Endodermal cell (in vitro differentiated cells): Measurements from ENCODE around the gene SYNPR. TPM values are rescaled to one million over a fixed set of nuclear protein-coding genes. Genes with fewer than 3 reads are reported as not detected.

ENCODE experiments used
- DNase-seq: peaks from one replicate; pipeline ENCODE4 v3.0.0-alpha.2; 2017
- H3K27ac ChIP-seq: 2 replicates; pipeline ENCODE4 v1.5.1; 2013; ENCODE audit warnings: mild to moderate bottlenecking, low read depth, low read length, moderate library complexity
- H3K27me3 ChIP-seq: 2 replicates; pipeline ENCODE4 v1.6.1; 2013; ENCODE audit warnings: mild to moderate bottlenecking, low read length, moderate library complexity; ENCODE audit not compliant: insufficient read depth, control insufficient read depth, poor library complexity, severe bottlenecking
- H3K36me3 ChIP-seq: 2 replicates; pipeline ENCODE4 v1.7.0; 2013; ENCODE audit warnings: mild to moderate bottlenecking, low read length, moderate library complexity; ENCODE audit not compliant: control insufficient read depth, insufficient read depth
- H3K4me1 ChIP-seq: one replicate; pipeline ENCODE4 v1.7.0; 2013; ENCODE audit warnings: low read length; ENCODE audit not compliant: control insufficient read depth, insufficient read depth
- H3K4me3 ChIP-seq: 2 replicates; pipeline ENCODE4 v1.5.1; 2013; ENCODE audit warnings: mild to moderate bottlenecking, low read length, moderate library complexity
- H3K9ac ChIP-seq: 2 replicates; pipeline ENCODE4 v1.6.1; 2013; ENCODE audit warnings: mild to moderate bottlenecking, low read length, moderate library complexity; ENCODE audit not compliant: poor library complexity, severe bottlenecking; ENCODE audit errors: extremely low read depth
- H3K9me3 ChIP-seq: 2 replicates; pipeline ENCODE4 v1.6.1; 2013; ENCODE audit warnings: mild to moderate bottlenecking, low read length, moderate library complexity; ENCODE audit not compliant: control insufficient read depth
- H3K27ac Mint-ChIP-seq: 2 replicates; pipeline ENCODE4 v1.8.0; 2020; ENCODE audit warnings: mixed read lengths
- H3K27me3 Mint-ChIP-seq: 2 replicates; pipeline ENCODE4 v1.8.0; 2021; ENCODE audit warnings: mild to moderate bottlenecking, mixed read lengths; ENCODE audit not compliant: insufficient read depth
- H3K36me3 Mint-ChIP-seq: 2 replicates; pipeline ENCODE4 v1.8.0; 2020; ENCODE audit warnings: low read depth, mixed read lengths
- H3K4me1 Mint-ChIP-seq: 2 replicates; pipeline ENCODE4 v1.8.0; 2020; ENCODE audit warnings: mixed read lengths
- H3K4me3 Mint-ChIP-seq: 2 replicates; pipeline ENCODE4 v1.8.0; 2020; ENCODE audit warnings: mild to moderate bottlenecking, moderate library complexity, mixed read lengths
- H3K9me3 Mint-ChIP-seq: 2 replicates; pipeline ENCODE4 v1.8.0; 2020; ENCODE audit warnings: mild to moderate bottlenecking, mixed read lengths
- WGBS, 2 experiments: methylation state at CpG; one replicate each; pipeline versions ENCODE4 v1.1.5 to v1.1.7; 2013; ENCODE audit warnings: missing lambda C conversion rate in 2 of 2, mixed read lengths in 1 of 2; ENCODE audit not compliant: insufficient coverage in 1 of 2, insufficient read length in 1 of 2; 5-methylcytosine and 5-hydroxymethylcytosine counted together
- total RNA-seq, 2 donors: library from RNA; stranded (reverse); fragmentation: NEBNext Ultra II Directional in 1 of 2; extraction: Animal tissue kit (Norgen Biotek cat#: 25700) in 1 of 2; gene quantifications; 2 replicates in 1 of 2; 3 replicates in 1 of 2; pipeline ENCODE4 v1.2.1, GENCODE V29; 2021
- TF ChIP-seq, protein P1 (sequence below): fragments of 200-600 bp; sonication (generic); conservative IDR thresholded peaks from 2 replicates; pipeline ENCODE4 v1.5.0; 2021; ENCODE audit warnings: antibody characterized with exemption, mild to moderate bottlenecking

Gene SYNPR
- total RNA-seq, 2 donors from 2014 or later = not detected

GRCh38 chr3:63364495-63364894, 86.4 kb downstream of the SYNPR start:
- Mint-ChIP-seq H3K4me3 (no peak overlapping the region), H3K27ac (no peak overlapping the region), H3K9me3 (no peaks in the 10 kb centered on the region), H3K4me1 (peaks cover 10% of the 10 kb centered on the region), H3K36me3 (no peaks in the 10 kb centered on the region), H3K27me3 (no peaks in the 10 kb centered on the region)
- Histone ChIP-seq H3K9me3 (peaks cover 5% of the 10 kb centered on the region), H3K27me3 (no peaks in the 10 kb centered on the region), H3K36me3 (no peaks in the 10 kb centered on the region), H3K4me3 (no peak overlapping the region), H3K4me1 (no peaks in the 10 kb centered on the region), H3K27ac (no peak overlapping the region), H3K9ac (no peak overlapping the region)
- WGBS, 2 experiments = 10% methylated on average over 1 of the region's 1 CpG; no CpG with 5 or more reads in 1 of the 2 experiments
- no peak for DNase-seq
- TF ChIP-seq, protein P1, sequence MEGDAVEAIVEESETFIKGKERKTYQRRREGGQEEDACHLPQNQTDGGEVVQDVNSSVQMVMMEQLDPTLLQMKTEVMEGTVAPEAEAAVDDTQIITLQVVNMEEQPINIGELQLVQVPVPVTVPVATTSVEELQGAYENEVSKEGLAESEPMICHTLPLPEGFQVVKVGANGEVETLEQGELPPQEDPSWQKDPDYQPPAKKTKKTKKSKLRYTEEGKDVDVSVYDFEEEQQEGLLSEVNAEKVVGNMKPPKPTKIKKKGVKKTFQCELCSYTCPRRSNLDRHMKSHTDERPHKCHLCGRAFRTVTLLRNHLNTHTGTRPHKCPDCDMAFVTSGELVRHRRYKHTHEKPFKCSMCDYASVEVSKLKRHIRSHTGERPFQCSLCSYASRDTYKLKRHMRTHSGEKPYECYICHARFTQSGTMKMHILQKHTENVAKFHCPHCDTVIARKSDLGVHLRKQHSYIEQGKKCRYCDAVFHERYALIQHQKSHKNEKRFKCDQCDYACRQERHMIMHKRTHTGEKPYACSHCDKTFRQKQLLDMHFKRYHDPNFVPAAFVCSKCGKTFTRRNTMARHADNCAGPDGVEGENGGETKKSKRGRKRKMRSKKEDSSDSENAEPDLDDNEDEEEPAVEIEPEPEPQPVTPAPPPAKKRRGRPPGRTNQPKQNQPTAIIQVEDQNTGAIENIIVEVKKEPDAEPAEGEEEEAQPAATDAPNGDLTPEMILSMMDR = no peak

DNA sequence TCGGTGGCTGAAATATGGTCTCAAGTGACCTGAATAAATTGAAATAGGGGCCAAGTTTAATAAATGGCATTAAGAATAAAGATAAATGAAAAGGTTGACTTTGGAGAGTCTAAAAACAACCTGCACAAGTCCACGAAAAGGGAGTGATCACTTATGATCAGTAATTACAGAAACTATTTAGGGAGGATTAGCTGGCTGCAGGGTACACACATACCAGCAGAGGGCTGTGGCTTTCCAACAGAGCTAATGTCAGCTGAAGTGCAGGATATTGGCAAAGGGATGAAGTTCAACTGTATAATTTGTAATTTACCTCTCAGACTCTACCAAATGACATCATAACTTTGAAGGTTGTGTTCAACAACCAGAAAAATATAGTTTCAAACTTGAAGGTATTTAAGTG, 86.8 kb downstream of the SYNPR start:
- TF ChIP-seq, protein P1 = peak; percentile 88
- Histone ChIP-seq H3K36me3 (no peaks in the 10 kb centered on the region), H3K27me3 (no peaks in the 10 kb centered on the region), H3K27ac (no peak overlapping the region), H3K9ac (no peak overlapping the region), H3K9me3 (peaks cover 5% of the 10 kb centered on the region), H3K4me1 (no peaks in the 10 kb centered on the region), H3K4me3 (no peak overlapping the region)
- DNase-seq = peak; percentile 66
- no peak overlapping the region for H3K4me3 Mint-ChIP-seq
- WGBS, 2 experiments = 84 to 92% methylated on average over 2 of the region's 2 CpGs
- H3K36me3 Mint-ChIP-seq = no peaks in the 10 kb centered on the region
- H3K4me1 Mint-ChIP-seq = peaks cover 10% of the 10 kb centered on the region
- no peak overlapping the region for H3K27ac Mint-ChIP-seq
- no peaks in the 10 kb centered on the region for H3K9me3 Mint-ChIP-seq
- no peaks in the 10 kb centered on the region for H3K27me3 Mint-ChIP-seq

- Mint-ChIP-seq H3K27ac (no peak overlapping the region), H3K4me1 (peaks cover 10% of the 10 kb centered on the region), H3K27me3 (no peaks in the 10 kb centered on the region), H3K4me3 (no peak overlapping the region), H3K36me3 (no peaks in the 10 kb centered on the region), H3K9me3 (no peaks in the 10 kb centered on the region)
- TF ChIP-seq, protein P1 = no peak
- Histone ChIP-seq H3K27me3 (no peaks in the 10 kb centered on the region), H3K36me3 (no peaks in the 10 kb centered on the region), H3K27ac (no peak overlapping the region), H3K4me1 (no peaks in the 10 kb centered on the region), H3K4me3 (no peak overlapping the region), H3K9me3 (peaks cover 5% of the 10 kb centered on the region), H3K9ac (no peak overlapping the region)
- 100% methylated on average over 1 to 5 of the region's 5 CpGs for WGBS, 2 experiments
- no peak for DNase-seq
Observed at GRCh38 chr3:63365671-63366070, 87.6 kb downstream of the SYNPR start.
